ENCODE measurements around the gene GRIP1.

Gene GRIP1, protein sequence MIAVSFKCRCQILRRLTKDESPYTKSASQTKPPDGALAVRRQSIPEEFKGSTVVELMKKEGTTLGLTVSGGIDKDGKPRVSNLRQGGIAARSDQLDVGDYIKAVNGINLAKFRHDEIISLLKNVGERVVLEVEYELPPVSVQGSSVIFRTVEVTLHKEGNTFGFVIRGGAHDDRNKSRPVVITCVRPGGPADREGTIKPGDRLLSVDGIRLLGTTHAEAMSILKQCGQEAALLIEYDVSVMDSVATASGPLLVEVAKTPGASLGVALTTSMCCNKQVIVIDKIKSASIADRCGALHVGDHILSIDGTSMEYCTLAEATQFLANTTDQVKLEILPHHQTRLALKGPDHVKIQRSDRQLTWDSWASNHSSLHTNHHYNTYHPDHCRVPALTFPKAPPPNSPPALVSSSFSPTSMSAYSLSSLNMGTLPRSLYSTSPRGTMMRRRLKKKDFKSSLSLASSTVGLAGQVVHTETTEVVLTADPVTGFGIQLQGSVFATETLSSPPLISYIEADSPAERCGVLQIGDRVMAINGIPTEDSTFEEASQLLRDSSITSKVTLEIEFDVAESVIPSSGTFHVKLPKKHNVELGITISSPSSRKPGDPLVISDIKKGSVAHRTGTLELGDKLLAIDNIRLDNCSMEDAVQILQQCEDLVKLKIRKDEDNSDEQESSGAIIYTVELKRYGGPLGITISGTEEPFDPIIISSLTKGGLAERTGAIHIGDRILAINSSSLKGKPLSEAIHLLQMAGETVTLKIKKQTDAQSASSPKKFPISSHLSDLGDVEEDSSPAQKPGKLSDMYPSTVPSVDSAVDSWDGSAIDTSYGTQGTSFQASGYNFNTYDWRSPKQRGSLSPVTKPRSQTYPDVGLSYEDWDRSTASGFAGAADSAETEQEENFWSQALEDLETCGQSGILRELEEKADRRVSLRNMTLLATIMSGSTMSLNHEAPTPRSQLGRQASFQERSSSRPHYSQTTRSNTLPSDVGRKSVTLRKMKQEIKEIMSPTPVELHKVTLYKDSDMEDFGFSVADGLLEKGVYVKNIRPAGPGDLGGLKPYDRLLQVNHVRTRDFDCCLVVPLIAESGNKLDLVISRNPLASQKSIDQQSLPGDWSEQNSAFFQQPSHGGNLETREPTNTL

DNA sequence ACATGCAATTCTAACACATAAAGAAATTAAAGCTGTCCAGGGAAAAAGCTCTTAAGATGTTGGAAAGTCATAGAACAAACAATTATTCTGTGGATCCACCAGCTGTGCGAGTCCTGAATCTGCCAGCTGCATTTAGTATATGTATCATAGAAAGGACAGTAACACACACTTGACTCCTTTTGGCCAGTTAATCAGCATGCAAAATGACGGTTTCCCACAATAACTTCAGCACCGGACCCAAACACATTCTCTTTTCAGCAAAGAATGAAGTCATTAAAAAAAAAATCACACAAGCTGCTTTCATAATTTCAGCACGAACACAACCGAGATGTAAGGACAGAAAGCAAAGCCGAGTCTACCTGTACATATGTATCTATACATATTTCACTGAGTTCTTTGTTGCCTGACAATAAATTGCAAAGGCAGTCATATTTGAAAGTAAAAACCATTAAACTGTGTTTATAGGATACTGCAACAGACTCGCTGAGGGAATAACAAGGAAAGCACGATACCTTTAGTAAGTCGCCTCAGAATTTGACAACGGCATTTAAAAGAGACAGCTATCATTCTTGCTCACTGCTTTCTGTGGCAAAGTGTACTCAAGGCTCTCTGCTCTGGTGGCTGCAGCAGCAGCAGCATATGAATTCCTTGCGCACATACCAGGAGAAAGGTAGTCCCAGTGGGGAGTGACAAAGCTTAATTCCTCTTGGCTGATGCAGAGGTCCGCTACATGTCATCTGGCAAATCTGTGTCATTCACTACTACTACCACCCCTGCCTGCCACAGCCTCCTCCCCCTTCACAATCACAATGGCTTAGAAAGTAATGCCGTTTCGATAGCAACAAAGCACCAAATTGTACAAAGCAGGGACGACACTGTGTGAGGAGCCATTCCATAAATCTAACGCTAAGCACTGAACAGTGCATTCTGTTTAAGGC, at the start of gene GRIP1:
Gene GRIP1 (minus strand): TSS at position 739 of the 938 bp plus-strand sequence. CDS start 172 bp downstream, at position 567.
- no peak for DNase-seq

DNA sequence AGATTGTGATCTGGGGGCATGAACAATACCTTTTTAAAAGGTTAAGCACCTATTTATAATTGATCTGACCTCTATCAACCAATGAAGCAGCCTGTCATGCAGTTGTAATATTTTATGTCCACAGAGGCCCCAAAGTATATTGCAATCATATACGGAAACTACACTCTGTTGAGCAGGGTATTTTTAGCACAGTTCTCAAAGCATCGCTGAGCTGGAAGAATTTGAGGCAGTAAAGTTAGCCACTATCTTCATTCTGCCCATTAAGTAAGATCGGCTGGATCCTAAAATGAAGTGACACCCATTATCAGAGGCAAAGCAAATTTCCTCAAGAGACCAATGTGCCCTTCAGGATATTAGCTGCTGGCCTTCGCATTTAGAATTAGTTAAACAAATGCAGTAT, 47.7 kb upstream of the GRIP1 start:
- no peak for DNase-seq

DNA sequence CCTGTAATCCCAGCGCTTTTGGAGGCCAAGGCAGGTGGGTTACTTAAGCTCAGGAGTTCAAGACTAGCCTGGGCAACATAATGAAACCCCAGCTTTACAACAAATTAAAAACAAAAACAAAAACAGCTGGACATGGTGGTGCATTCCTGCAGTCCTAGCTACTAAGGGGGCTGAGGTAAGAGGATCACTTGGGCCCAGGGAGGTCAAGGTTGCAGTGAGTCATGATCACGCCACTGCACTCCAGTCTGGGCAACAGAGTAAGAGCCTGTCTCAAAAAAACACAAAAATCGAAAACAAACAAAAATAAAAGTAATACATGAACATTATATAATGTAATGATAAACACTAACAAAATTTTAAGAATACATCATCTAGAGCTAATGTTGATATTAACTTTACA, 46.2 kb upstream of the GRIP1 start:
- DNase-seq: no peak

DNA sequence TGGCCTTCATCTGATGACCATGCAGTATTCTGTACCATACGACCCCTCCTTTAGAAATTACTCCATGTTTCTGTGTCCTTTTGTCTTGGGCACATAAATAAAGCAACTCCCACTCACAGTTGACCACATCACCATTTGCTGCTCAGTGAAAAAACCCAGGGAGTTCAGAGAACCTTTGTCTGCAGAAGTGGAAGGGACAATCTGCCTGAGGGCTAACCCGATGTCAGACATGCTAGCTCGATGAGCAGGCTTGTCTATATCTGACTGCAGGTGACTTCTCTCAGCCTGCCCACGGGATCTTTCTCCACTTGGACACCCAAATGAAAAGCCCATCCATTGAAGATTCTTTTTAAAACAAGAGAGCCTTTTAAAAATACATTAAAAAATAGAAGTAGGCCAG, 45.7 kb upstream of the GRIP1 start:
- no peak for DNase-seq

DNA sequence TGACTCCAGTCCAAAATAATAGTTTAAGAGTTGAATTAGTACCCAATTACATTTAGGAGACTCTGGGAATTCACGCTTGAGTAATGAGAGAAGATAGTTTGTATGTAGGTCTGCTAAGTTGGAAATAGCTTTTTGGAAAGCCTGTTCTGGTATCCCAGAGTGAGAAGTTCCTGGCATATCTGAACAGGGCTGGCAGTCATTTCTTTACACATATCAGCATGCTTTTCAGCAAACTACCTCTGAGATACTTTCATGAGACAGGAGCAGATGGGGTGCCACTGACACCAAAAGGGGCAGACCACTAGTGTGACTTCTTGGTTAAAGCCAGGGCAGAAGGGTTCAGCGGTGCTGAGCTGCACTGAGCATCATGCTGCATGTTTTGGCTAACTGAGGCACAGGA, 45.1 kb upstream of the GRIP1 start:
- DNase-seq: no peak

DNA sequence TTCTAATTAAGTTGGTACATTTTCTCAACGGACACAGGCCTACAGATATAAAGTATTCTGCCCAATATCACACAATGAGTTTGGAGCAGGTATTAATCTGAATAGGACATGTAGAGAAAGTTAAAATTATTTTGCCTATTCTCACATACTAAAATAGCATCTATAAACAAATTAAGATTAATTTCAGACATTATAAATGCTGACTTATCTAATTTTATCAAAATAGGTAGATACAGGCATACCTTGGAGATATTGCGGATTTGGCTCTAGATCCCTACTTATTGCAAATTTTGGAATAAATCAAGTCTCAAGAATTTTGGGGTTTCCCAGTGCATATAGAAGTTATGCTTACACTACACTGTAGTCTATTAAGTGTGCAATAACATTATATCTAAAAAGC, 41.0 kb upstream of the GRIP1 start:
- DNase-seq: no peak

DNA sequence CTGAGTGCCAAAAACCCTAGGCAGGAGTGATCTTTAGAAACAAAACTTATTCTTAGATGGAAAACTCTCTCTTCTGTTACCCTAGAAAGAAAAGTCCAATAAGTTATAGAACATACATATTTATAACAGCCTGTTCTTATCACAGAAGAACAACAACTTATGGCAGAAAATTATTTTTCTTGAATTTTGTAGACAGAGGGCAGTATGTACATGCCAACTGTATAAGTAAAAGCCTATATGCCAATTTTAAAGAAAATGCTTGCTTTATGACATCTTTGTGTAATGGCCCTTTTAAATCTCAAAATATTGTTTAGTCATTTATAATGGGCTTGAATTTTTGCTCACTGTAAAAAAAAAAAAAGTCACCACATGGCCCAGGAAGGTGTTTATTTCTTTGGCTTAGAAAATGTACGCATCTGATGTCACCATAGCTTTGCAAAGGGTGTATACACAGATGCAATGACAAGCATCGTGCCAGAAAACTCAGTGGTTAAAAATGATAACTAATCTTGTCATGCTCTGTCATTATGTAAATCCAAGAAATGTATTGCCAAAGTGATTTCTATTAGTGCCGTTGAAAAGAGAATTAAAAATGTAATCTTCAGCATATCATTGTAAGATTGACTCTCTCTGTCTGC, 38.3 kb upstream of the GRIP1 start:
- DNase-seq: no peak

DNA sequence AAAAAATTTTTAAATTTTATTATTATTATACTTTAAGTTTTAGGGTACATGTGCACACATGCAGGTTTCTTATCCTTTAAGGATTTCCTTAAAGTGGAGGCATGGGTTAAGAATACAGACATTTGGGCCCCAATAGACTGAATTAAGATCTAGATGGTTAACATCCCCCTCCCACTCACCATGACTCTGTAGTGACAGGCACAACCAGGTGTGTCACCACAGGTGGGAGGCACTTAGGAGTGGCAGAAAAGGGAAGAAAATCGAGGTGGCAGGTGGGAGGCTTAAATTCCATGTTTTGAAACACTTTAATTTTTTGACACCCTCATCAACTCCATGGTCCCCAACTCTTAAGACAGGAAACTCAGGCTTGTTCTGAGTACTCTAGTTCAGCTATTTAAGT, 37.6 kb upstream of the GRIP1 start:
- DNase-seq: no peak

DNA sequence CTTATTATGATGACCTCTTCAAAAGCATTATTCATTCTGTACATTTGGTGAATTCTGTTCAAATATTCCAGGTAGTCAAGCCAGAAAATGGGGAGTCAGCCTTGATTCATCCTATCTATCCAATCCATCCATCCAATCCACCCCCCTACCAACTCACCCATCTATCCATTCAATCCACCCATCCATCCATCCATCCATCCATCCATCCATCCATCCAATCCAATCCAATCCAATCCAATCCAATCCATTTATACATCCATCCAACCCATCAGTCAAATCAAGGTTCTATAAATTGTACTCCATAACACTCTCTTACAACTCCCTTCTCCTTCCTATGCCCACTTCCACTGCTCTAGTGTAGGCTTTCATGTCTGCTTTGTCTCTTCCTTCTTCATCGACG, 35.8 kb upstream of the GRIP1 start:
- no peak for DNase-seq

DNA sequence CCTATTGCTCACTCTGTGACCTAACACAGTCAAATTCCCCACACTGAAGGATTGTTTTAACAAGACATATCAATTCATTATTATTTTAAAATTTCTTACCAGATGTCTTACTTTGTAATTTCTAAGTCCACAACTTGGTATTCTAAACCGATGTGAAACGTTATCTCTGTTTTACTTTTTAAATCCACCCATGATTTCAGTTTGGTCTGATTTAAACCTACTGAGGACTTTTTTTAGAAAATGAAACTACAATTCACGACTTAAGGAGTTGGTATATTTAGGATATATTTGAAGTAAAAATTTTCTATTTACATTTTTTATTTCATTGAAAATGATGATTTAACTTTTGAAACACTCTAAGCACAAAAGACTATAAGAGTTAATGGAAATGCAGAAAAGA, 35.1 kb upstream of the GRIP1 start:
- no peak for DNase-seq

DNA sequence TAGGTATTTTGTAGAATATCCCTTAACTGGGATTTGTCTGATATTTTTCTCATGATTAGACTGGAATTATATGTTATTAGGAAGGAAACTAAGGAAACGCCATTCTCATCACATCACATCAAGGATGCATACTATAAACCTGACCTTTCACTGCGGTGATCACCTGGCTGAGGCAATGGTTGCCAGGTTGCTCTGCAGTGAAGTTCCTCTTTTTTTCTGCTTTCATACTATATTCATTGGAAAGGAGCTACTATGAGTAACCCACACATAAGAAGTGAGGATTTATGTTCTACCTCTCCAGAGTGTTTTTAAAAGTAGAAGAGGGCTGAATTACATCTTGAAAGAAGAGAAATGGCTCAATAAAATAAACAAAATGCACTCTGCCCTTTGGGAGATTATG, 31.0 kb upstream of the GRIP1 start:
- no peak for DNase-seq

DNA sequence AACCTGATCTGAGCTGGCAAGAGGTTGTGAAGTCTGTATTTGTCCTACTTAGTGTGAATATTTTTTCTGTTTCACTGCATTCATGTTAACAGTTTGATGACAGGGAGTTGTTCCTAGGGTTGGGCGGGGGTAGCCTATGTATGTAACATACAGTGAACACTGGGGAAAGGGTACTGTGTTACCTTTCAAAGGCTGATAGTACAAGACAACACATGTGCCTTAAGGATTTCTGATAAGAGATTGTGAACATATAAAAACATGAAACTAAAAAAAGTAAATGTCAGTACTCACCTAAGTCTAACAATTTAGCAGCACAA, 30.5 kb upstream of the GRIP1 start:
- DNase-seq: no peak

DNA sequence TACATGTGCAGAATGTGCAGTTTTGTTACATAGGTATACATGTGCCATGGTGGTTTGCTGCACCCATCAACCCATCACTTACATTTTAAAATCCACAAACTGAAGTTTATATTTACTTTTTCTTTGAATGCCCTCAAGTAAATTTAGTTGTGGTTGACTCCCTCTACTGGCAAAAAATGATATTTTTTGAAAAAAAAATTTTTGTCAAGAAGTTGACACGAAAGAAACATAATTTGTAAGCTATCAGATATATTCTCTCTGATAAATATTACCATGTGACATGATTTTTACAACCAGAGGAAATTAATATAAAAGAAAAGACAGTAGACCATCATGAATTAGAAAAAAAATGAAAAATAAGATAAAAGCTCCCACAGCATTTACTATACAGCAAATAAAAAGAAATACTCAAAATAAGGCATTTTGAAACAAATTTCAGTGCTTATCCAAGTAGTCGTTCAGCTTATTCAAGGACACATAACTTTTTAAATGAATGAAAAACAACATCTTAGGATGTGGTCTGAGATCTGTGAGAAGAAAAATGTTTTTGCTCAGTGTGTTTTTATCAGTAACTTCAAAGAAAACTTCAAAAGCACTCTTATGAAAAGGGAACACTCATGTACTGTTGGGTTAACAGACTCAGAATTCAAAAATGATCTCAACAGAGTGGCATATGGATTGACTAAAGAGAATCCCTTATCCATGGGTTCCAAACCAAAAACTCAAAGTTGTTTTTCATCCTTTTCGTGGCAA, 30.0 kb upstream of the GRIP1 start:
- no peak for DNase-seq

DNA sequence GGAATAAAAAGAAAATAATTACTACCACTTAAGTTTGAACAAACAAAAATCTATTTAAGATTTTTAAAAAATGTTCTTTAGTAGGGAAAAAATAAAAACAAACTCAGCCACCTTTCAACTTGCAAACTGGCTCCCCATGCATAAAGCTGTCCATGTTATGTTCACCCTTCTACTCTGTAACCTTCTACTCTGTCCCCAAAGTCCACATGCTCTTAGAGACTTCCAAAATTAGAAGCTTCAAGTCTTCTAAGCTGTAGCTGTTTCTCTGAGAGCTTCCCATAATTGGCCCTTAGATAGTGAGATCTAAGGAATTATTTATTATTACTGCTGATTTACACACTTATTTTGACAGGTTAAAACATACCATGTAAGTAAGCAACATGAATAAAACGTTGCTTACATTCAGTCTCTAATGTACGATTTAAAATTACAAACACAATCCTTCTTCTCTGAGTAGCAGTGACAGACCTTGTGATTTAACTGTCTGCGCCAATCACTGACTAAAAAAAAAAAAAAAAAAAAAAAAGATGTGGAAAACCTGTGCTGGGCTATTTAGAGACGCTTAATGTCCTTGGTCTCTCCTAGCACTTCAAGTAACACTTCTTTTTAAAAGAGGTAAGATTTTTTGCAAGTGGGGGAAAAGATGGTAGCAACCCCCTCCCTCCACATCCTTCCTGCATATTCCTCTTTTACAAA, 28.3 kb upstream of the GRIP1 start:
- DNase-seq: no peak

DNA sequence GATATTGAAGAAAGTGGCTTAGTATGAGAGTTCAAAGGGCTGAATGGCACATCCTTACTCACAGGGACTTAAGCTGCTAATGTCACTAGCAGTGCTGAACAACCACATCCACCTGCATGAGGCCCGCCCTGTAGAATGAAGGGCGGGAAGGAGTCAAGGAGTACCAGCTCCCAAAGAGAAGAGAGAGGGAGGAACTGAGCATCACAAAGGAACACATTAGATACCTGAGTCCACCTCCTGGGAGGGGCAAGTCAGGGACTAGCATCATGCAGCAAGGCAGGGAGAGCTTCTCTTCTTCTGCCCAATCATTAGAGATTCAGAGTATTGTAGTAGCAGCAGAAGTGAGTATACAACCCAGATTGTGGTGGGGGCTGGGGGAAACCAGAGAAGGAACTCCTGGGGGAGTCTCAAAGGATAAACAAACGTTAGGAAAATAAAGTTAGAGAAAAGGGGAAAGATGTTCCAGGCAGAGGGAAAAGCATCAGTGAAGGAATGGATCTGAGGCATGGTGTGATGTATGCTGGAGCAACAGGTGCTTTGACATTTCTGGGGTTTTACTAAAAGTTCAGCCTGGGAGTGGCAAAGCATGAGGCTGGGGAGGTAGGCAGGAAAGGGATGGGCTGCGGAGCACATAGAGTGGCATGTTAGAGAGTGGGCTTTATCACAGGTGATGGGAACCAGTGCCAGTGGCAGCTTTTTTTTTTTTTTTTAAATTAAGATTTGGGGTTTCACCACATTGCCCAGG, 21.0 kb upstream of the GRIP1 start:
- no peak for DNase-seq

DNA sequence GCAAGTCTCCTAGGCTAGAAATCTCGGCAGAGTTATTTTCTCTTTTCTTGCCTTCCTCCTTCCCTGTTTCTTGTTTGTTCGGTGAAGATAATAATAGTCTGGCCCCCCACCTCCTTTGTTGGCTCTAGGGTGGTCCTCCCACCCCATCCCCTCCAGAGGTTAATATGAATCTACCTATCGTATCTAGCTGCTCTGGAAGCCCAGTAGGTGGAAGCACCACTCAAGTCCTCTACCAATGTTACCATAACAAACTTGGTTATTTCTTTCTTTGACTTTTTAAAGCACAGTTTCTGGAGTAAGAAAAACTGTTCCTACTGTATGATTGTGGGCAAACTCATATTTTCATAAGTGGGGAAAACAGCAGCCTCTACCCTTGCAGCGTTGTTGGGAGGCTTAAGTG, 19.7 kb upstream of the GRIP1 start:
- DNase-seq: no peak

DNA sequence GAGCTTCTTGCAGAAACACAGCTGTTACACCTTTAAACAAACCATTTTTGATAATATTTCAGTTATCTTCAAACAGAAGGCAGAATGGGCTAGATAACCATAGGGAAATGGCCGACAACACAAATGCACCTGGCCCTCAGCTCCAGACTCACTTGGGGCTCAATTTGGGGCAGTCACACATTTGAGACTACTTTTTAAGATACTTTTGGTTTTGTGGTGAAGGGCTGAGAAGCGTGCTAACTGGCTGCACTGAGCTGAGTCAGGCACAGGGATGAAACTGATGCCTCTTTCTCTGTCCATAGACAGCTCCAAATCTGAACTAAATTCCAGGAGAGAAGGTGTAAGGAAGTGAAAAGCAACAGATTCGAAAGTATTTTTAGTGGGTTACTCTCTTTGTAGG, 18.5 kb upstream of the GRIP1 start:
- DNase-seq: no peak

DNA sequence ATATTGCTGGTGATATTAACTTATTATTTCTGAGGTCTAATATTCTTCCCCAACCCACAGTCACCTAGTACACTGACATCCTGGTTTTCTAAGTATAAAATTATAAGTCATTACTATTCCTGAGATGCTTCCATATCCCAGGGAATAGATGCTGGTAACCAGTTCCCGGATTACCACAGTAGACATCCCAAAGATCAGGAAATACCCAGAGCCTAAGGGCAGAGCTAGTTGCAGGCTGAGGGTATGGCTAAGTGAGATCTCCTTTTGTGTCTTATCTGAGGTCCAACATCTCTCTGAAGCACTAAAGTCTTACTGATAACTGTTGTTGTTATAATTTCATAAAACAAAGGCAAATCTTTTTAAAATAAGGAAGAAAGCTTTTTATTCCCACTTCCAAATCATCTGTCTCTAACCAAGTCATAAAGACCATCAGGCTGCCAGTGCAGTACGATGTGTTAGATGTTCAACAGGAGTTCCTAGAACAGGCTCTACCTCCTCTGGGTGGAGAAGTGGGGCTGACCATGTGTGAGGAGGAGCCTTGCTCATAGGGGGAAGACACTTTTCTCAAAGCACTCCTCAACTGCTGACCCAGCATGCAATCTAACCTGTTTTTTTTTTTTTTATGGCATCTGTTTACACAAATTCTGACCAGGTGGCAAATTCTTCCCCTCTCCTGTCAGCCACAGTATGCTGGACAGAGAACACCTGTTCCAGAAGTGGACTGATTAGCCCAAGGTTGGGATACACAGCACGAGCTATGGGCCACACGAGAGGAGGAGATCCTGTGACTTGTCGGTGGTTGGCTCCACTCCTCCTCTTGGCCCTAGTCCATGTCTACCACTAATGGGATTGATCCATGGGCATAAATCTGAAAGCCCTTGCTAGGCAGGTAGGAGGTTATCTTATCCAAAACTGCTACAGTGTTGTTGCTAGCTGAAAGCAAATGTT, 16.1 kb upstream of the GRIP1 start:
- no peak for DNase-seq
